CD8-positive, alpha-beta memory T cell (primary cell): ENCODE data around the gene DGLUCY. TPM values are rescaled to one million over a fixed set of nuclear protein-coding genes. Genes with fewer than 3 reads are reported as not detected.
"Not testable (repeated sequence)": the region's sequence is repeated elsewhere in the genome, so short reads cannot be mapped to it uniquely, and the experiment has no call there.

Experiments used
- CTCF ChIA-PET: fragments of 350-600 bp; sonication (Branson Sonifier 250); formaldehyde crosslinking; loops from one replicate; lab custom pipeline; 2021; ENCODE audit warnings: antibody characterized with exemption; lab: Charles Lee
- POLR2A ChIA-PET: fragments of 350-600 bp; sonication (Branson Sonifier 250); formaldehyde crosslinking; loops from one replicate; lab custom pipeline; 2021; ENCODE audit warnings: antibody characterized with exemption; lab: Charles Lee
- DNase-seq, 5 donors: peaks; one replicate each; pipeline versions ENCODE4 v3.0.0 to v3.0.0-alpha.2; 2020 to 2022; ENCODE audit warnings: mixed read lengths in 1 of 5
- H3K27ac ChIP-seq: one replicate; pipeline ENCODE4 v1.7.0; 2013; ENCODE audit warnings: low read depth, mild to moderate bottlenecking, low read length, moderate library complexity
- H3K27me3 ChIP-seq: 2 replicates; pipeline ENCODE4 v1.7.0; 2013; ENCODE audit warnings: low read length, mild to moderate bottlenecking; ENCODE audit not compliant: insufficient read depth, poor library complexity, severe bottlenecking
- H3K36me3 ChIP-seq: 2 replicates; pipeline ENCODE4 v1.7.0; 2013; ENCODE audit warnings: mild to moderate bottlenecking, low read length, moderate library complexity; ENCODE audit not compliant: insufficient read depth
- H3K4me1 ChIP-seq: 2 replicates; pipeline ENCODE4 v1.7.0; 2013; ENCODE audit warnings: mild to moderate bottlenecking, low read length, moderate library complexity; ENCODE audit not compliant: insufficient read depth
- H3K4me3 ChIP-seq: 2 replicates; pipeline ENCODE4 v1.7.0; 2013; ENCODE audit warnings: mild to moderate bottlenecking, low read length
- H3K9me3 ChIP-seq: 2 replicates; pipeline ENCODE4 v1.7.0; 2013; ENCODE audit warnings: mild to moderate bottlenecking, low read length
- H3K27ac Mint-ChIP-seq, 8 donors: one replicate each; pipeline ENCODE4 v1.8.0; 2020 to 2021; ENCODE audit warnings: mixed read lengths in 8 of 8, mild to moderate bottlenecking in 6 of 8, inconsistent platforms in 3 of 8, moderate library complexity in 3 of 8
- H3K27me3 Mint-ChIP-seq, 2 donors: one replicate each; pipeline ENCODE4 v1.8.0; 2020 to 2021; ENCODE audit warnings: mixed read lengths in 2 of 2, mild to moderate bottlenecking in 1 of 2, moderate library complexity in 1 of 2
- H3K36me3 Mint-ChIP-seq, 3 donors: one replicate each; pipeline ENCODE4 v1.8.0; 2020 to 2021; ENCODE audit warnings: mixed read lengths in 3 of 3, inconsistent platforms in 1 of 3, mild to moderate bottlenecking in 1 of 3
- H3K4me1 Mint-ChIP-seq, 3 donors: one replicate each; pipeline ENCODE4 v1.8.0; 2020 to 2021; ENCODE audit warnings: mixed read lengths in 3 of 3, inconsistent platforms in 1 of 3, mild to moderate bottlenecking in 1 of 3
- H3K4me3 Mint-ChIP-seq, 7 donors: one replicate each; pipeline ENCODE4 v1.8.0; 2020 to 2021; ENCODE audit warnings: mixed read lengths in 7 of 7, mild to moderate bottlenecking in 6 of 7, moderate library complexity in 4 of 7, inconsistent platforms in 2 of 7
- H3K9me3 Mint-ChIP-seq, 5 donors: one replicate each; pipeline ENCODE4 v1.8.0; 2020 to 2022; ENCODE audit warnings: mixed read lengths in 5 of 5, mild to moderate bottlenecking in 3 of 5, moderate library complexity in 2 of 5, inconsistent platforms in 1 of 5
- polyA plus RNA-seq: library from polyadenylated mRNA; unstranded; fragments of 300-500 nt; fragmentation: Illumina TruSeq; gene quantifications from one replicate; pipeline ENCODE4 v1.2.3, GENCODE V29; 2021
- total RNA-seq, 2 experiments: library from RNA; stranded (reverse); gene quantifications; one replicate each; pipeline ENCODE4 v1.2.3, GENCODE V29; 2021

DGLUCY gene
- total and polyA plus RNA-seq, 3 experiments from 2014 or later, result 45.3 to 55.5 (median 48.7) TPM

GRCh38 chr14:91093743-91094472 lies 20.0 kb upstream of the DGLUCY start:
- H3K9me3 ChIP-seq, H3K4me3 Mint-ChIP-seq, H3K9me3 Mint-ChIP-seq, CTCF ChIA-PET, POLR2A ChIA-PET, H3K4me1 Mint-ChIP-seq, H3K27me3 Mint-ChIP-seq, H3K36me3 ChIP-seq, H3K36me3 Mint-ChIP-seq, H3K4me1 ChIP-seq, H3K27ac ChIP-seq, H3K27me3 ChIP-seq, H3K4me3 ChIP-seq, DNase-seq: not testable (repeated sequence)
- peak overlapping the region in 1 of 8 donors; percentile 52 for H3K27ac Mint-ChIP-seq

- ChIA-PET POLR2A (interaction anchor here (0.6 kb wide), 1 partner anchor 16 kb away, joined by 3 read pairs; no protein-coding TSS in a partner anchor), CTCF (interaction anchor here (1.1 kb wide), 1 partner anchor 55 kb away, joined by 3 read pairs; no protein-coding TSS in a partner anchor)
- no peaks in the 10 kb centered on the region for H3K9me3 Mint-ChIP-seq
- H3K27me3 Mint-ChIP-seq, result peaks cover 0 to 5% of the 10 kb centered on the region in 2 donors
- H3K36me3 ChIP-seq, result no peaks in the 10 kb centered on the region
- no peaks in the 10 kb centered on the region for H3K4me1 ChIP-seq
- H3K27ac ChIP-seq, result no peak overlapping the region
- H3K4me3 Mint-ChIP-seq, result no peak overlapping the region
- H3K4me3 ChIP-seq, result no peak overlapping the region
- peaks cover 0 to 3% (median 0%) of the 10 kb centered on the region in 3 donors for H3K4me1 Mint-ChIP-seq
- peak overlapping the region in 1 of 8 donors; percentile 55 for H3K27ac Mint-ChIP-seq
- DNase-seq, result no peak
- no peaks in the 10 kb centered on the region for H3K36me3 Mint-ChIP-seq
- no peaks in the 10 kb centered on the region for H3K27me3 ChIP-seq
- H3K9me3 ChIP-seq, result no peaks in the 10 kb centered on the region
Observed at GRCh38 chr14:91094772-91095171, 19.1 kb upstream of the DGLUCY start.

GRCh38 chr14:91095178-91095577 lies 18.7 kb upstream of the DGLUCY start:
- POLR2A ChIA-PET, result interaction anchor here (0.6 kb wide), 1 partner anchor 17 kb away, joined by 3 read pairs; no protein-coding TSS in a partner anchor
- H3K27me3 ChIP-seq, result no peaks in the 10 kb centered on the region
- H3K4me1 Mint-ChIP-seq, result peaks cover 2 to 7% (median 3%) of the 10 kb centered on the region in 3 donors

GRCh38 chr14:91097657-91098056 lies 16.2 kb upstream of the DGLUCY start:
- not testable (repeated sequence) for H3K4me1 Mint-ChIP-seq, H3K27me3 ChIP-seq, H3K27me3 Mint-ChIP-seq, H3K9me3 Mint-ChIP-seq, H3K4me3 Mint-ChIP-seq, H3K36me3 ChIP-seq, H3K27ac Mint-ChIP-seq, H3K4me3 ChIP-seq, H3K27ac ChIP-seq, H3K4me1 ChIP-seq, H3K36me3 Mint-ChIP-seq, H3K9me3 ChIP-seq, DNase-seq
- CTCF ChIA-PET, result interaction anchor here (1.8 kb wide), 1 partner anchor 15 kb away, joined by 6 read pairs; no protein-coding TSS in a partner anchor
- POLR2A ChIA-PET, result interaction anchor here (0.7 kb wide), 1 partner anchor 167 kb away, joined by 12 read pairs; no protein-coding TSS in a partner anchor

More at GRCh38 chr14:91095178-91095577, 18.7 kb upstream of the DGLUCY start:
- Mint-ChIP-seq H3K9me3 (no peaks in the 10 kb centered on the region), H3K27me3 (peaks cover 0 to 5% of the 10 kb centered on the region in 2 donors), H3K4me3 (no peak overlapping the region), H3K36me3 (no peaks in the 10 kb centered on the region), H3K27ac (no peak overlapping the region)
- CTCF ChIA-PET, result interaction anchor here (1.1 kb wide), 1 partner anchor 56 kb away, joined by 3 read pairs; no protein-coding TSS in a partner anchor
- DNase-seq, result no peak
- H3K9me3 ChIP-seq, result no peaks in the 10 kb centered on the region
- H3K36me3 ChIP-seq, result no peaks in the 10 kb centered on the region
- H3K4me3 ChIP-seq, result no peak overlapping the region
- H3K4me1 ChIP-seq, result no peaks in the 10 kb centered on the region
- H3K27ac ChIP-seq, result no peak overlapping the region

GRCh38 chr14:91098591-91098990 lies 15.3 kb upstream of the DGLUCY start:
- Mint-ChIP-seq H3K27ac (peak overlapping the region in 1 of 8 donors; percentile 82), H3K27me3 (peaks cover 0 to 2% of the 10 kb centered on the region in 2 donors), H3K4me1 (peaks cover 3 to 9% (median 4%) of the 10 kb centered on the region in 3 donors), H3K9me3 (no peaks in the 10 kb centered on the region), H3K36me3 (peaks cover 0 to under 1% (median 0%) of the 10 kb centered on the region in 3 donors), H3K4me3 (no peak overlapping the region)
- H3K4me3 ChIP-seq, result no peak overlapping the region
- no peaks in the 10 kb centered on the region for H3K4me1 ChIP-seq
- no peak overlapping the region for H3K27ac ChIP-seq
- ChIA-PET CTCF (interaction anchor here (0.6 to 1.8 kb wide), 3 partner anchors 16 to 101 kb away, joined by 3 to 6 read pairs (median 3); no protein-coding TSS in a partner anchor), POLR2A (interaction anchor here (1.0 kb wide), 1 partner anchor 38 kb away, joined by 3 read pairs; the partner anchor contains the start of gene RPS6KA5)
- no peaks in the 10 kb centered on the region for H3K27me3 ChIP-seq
- DNase-seq, result no peak
- H3K9me3 ChIP-seq, result no peaks in the 10 kb centered on the region
- no peaks in the 10 kb centered on the region for H3K36me3 ChIP-seq

- Histone ChIP-seq H3K27ac (no peak overlapping the region), H3K36me3 (no peaks in the 10 kb centered on the region), H3K27me3 (no peaks in the 10 kb centered on the region), H3K9me3 (no peaks in the 10 kb centered on the region), H3K4me1 (no peaks in the 10 kb centered on the region), H3K4me3 (no peak overlapping the region)
- Mint-ChIP-seq H3K27ac (peak overlapping the region in 4 of 8 donors; percentile 20 to 78 (median 32)), H3K27me3 (peaks cover 0 to 2% of the 10 kb centered on the region in 2 donors), H3K4me3 (no peak overlapping the region), H3K4me1 (peaks cover 3 to 9% (median 4%) of the 10 kb centered on the region in 3 donors), H3K9me3 (no peaks in the 10 kb centered on the region), H3K36me3 (peaks cover 0 to 1% (median 0%) of the 10 kb centered on the region in 3 donors)
- CTCF ChIA-PET, result interaction anchor here (1.4 to 1.8 kb wide), 3 partner anchors 18 to 22 kb away, joined by 3 to 4 read pairs (median 4); no protein-coding TSS in a partner anchor
- POLR2A ChIA-PET, result no interaction called here
- no peak for DNase-seq
Observed at GRCh38 chr14:91100102-91100501, 13.8 kb upstream of the DGLUCY start.

- CTCF ChIA-PET, result no interaction called here
- Histone ChIP-seq H3K36me3 (no peaks in the 10 kb centered on the region), H3K4me3 (no peak overlapping the region), H3K4me1 (peaks cover under 1% of the 10 kb centered on the region), H3K9me3 (no peaks in the 10 kb centered on the region), H3K27ac (no peak overlapping the region), H3K27me3 (no peaks in the 10 kb centered on the region)
- peak overlapping the region in 1 of 8 donors; percentile 44 for H3K27ac Mint-ChIP-seq
- no peaks in the 10 kb centered on the region for H3K9me3 Mint-ChIP-seq
- POLR2A ChIA-PET, result no interaction called here
- H3K4me1 Mint-ChIP-seq, result peaks cover 9 to 17% (median 12%) of the 10 kb centered on the region in 3 donors
- H3K36me3 Mint-ChIP-seq, result peaks cover 0 to 1% (median 0%) of the 10 kb centered on the region in 3 donors
- DNase-seq, result no peak
- no peaks in the 10 kb centered on the region for H3K27me3 Mint-ChIP-seq
- no peak overlapping the region for H3K4me3 Mint-ChIP-seq
Observed at GRCh38 chr14:91103116-91103515, 10.8 kb upstream of the DGLUCY start.
